Nephron progenitor cell (in vitro differentiated cells): Measurements from ENCODE around the gene FKBP8.

Experiments
- DNase-seq: peaks from one replicate; pipeline ENCODE4 v3.0.0; 2021
- H3K27ac Mint-ChIP-seq: 2 replicates; pipeline ENCODE4 v1.8.0; 2021; ENCODE audit warnings: mild to moderate bottlenecking, moderate library complexity, mixed read lengths
- H3K27me3 Mint-ChIP-seq: 2 replicates; pipeline ENCODE4 v1.8.0; 2021; ENCODE audit warnings: mild to moderate bottlenecking, low read depth, mixed read lengths; ENCODE audit not compliant: poor library complexity
- H3K36me3 Mint-ChIP-seq: 2 replicates; pipeline ENCODE4 v1.8.0; 2021; ENCODE audit warnings: low read depth, mixed read lengths
- H3K4me1 Mint-ChIP-seq: 2 replicates; pipeline ENCODE4 v1.8.0; 2021; ENCODE audit warnings: mixed read lengths
- H3K4me3 Mint-ChIP-seq: 2 replicates; pipeline ENCODE4 v1.8.0; 2021; ENCODE audit warnings: mild to moderate bottlenecking, moderate library complexity, mixed read lengths
- H3K9me3 Mint-ChIP-seq: 2 replicates; pipeline ENCODE4 v1.8.0; 2021; ENCODE audit warnings: mild to moderate bottlenecking, moderate library complexity, mixed read lengths
- TF ChIP-seq, protein P1 (sequence below): fragments of 200-600 bp; sonication (generic); IDR thresholded peaks from 2 replicates; pipeline ENCODE4 v1.5.0; 2021; ENCODE audit warnings: antibody characterized with exemption

The FKBP8 gene

DNA sequence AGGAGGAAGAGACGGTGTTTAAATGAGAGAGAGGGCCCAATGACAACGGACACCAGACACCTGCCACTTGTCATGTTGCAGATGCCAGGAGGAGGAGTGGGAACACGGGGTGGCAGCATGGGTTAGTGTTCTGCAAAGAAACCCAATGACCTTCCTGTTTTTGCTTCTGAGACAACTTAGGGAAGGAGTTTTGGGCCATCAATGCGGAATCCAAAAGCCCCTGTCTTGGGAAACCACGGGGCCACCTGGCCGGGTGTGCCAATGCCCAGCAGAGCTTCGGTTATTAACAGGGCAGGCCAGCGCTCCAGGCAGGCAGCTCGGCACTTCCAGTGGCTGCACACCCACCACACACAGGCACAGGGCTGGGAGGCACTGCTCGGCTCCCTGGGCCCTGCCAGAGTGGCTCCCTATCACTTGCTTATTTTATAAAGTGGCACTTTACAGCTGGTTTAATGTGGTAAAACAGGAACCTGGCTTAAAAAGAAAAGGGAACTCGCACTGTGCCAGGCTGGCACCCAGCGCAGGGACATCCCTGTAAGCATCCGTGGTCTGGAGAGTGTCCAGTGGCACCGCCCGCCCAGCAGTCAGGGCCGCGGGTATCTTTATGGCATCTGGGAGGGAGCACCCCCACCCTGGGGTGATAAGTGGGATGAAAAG is 40.6 kb downstream of the FKBP8 start:
- Mint-ChIP-seq H3K4me1 (peaks cover 67% of the 10 kb centered on the region), H3K36me3 (no peaks in the 10 kb centered on the region), H3K9me3 (no peaks in the 10 kb centered on the region), H3K27ac (no peak overlapping the region), H3K4me3 (no peak overlapping the region), H3K27me3 (no peaks in the 10 kb centered on the region)
- TF ChIP-seq, protein P1, sequence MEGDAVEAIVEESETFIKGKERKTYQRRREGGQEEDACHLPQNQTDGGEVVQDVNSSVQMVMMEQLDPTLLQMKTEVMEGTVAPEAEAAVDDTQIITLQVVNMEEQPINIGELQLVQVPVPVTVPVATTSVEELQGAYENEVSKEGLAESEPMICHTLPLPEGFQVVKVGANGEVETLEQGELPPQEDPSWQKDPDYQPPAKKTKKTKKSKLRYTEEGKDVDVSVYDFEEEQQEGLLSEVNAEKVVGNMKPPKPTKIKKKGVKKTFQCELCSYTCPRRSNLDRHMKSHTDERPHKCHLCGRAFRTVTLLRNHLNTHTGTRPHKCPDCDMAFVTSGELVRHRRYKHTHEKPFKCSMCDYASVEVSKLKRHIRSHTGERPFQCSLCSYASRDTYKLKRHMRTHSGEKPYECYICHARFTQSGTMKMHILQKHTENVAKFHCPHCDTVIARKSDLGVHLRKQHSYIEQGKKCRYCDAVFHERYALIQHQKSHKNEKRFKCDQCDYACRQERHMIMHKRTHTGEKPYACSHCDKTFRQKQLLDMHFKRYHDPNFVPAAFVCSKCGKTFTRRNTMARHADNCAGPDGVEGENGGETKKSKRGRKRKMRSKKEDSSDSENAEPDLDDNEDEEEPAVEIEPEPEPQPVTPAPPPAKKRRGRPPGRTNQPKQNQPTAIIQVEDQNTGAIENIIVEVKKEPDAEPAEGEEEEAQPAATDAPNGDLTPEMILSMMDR, result no peak
- no peak for DNase-seq

DNA sequence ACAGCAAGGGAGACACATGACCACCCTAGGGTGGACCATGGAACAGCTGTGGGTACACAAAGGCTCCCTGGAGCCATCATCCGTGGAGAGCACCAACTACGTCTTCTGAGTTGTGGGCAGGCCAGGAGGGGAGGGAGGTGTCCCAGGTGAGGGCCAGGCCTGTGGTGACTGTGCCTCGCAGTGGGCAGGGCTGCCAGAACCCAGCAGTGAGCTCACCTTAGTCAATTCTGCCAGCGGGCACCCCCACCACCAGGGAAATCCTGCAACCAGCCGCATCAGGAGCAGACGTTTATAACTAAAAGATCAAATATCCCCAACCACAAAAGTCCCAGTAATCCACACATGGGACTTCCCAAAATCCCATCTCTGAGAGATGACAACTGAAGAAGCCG is 41.1 kb downstream of the FKBP8 start:
- Mint-ChIP-seq H3K4me1 (peaks cover 61% of the 10 kb centered on the region), H3K27me3 (no peaks in the 10 kb centered on the region), H3K4me3 (no peak overlapping the region), H3K9me3 (no peaks in the 10 kb centered on the region), H3K27ac (no peak overlapping the region), H3K36me3 (no peaks in the 10 kb centered on the region)
- TF ChIP-seq, protein P1, result no peak
- DNase-seq, result no peak

DNA sequence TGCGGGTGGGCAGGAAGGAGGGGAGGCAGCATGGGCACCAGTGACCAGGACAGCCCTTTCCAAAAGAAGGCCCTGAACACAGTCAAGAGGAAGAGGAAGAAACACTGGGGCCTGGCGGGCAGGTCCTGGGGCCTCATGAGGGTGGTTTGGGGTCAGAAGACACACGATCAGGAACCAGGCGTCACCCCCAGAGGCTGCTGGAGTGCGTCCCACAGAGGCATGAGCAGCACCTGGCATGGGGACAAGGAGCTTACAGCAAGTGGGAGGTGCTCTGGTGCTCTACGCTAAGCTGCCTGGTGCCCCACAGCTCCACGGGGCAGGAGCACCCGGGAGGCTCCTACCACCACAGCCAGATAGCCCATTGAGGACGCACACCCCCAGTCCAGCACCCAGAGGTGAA is 41.5 kb downstream of the FKBP8 start:
- Mint-ChIP-seq H3K4me3 (no peak overlapping the region), H3K36me3 (no peaks in the 10 kb centered on the region), H3K9me3 (no peaks in the 10 kb centered on the region), H3K27ac (no peak overlapping the region), H3K27me3 (no peaks in the 10 kb centered on the region), H3K4me1 (peaks cover 57% of the 10 kb centered on the region)
- DNase-seq, result no peak
- TF ChIP-seq, protein P1, result no peak

DNA sequence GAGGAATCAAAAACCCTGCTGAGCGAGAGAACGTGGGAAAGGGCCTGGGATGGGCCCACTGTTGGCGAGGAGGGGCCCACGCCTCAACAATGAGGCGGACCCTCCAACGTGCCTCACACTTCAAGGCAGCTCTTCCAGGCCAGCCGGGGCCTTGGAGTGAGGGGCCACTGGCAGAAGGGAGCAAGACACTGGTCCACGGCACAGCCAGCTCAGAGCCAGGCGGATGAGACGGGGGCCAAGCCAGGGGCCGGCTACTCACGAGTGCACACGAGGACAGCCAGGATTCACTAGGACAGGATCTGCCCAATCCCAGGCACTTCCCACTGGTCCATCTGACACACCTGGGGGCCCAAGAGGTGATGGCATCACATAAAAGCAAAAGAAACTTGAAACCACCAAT is 42.0 kb downstream of the FKBP8 start:
- Mint-ChIP-seq H3K36me3 (no peaks in the 10 kb centered on the region), H3K9me3 (no peaks in the 10 kb centered on the region), H3K27ac (no peak overlapping the region), H3K27me3 (no peaks in the 10 kb centered on the region), H3K4me1 (peaks cover 56% of the 10 kb centered on the region), H3K4me3 (no peak overlapping the region)
- TF ChIP-seq, protein P1, result no peak
- no peak for DNase-seq

GRCh38 chr19:18500799-18501198 is 42.6 kb downstream of the FKBP8 start:
- Mint-ChIP-seq H3K4me3 (no peak overlapping the region), H3K9me3 (no peaks in the 10 kb centered on the region), H3K27me3 (no peaks in the 10 kb centered on the region), H3K36me3 (no peaks in the 10 kb centered on the region), H3K4me1 (peaks cover 62% of the 10 kb centered on the region), H3K27ac (no peak overlapping the region)
- TF ChIP-seq, protein P1, result no peak
- DNase-seq, result no peak

GRCh38 chr19:18500376-18500775 is 43.0 kb downstream of the FKBP8 start:
- H3K9me3 Mint-ChIP-seq, result no peaks in the 10 kb centered on the region
- no peak overlapping the region for H3K27ac Mint-ChIP-seq
- H3K4me3 Mint-ChIP-seq, result no peak overlapping the region
- no peaks in the 10 kb centered on the region for H3K27me3 Mint-ChIP-seq
- peaks cover 63% of the 10 kb centered on the region for H3K4me1 Mint-ChIP-seq
- no peak for DNase-seq
- TF ChIP-seq, protein P1, result no peak
- H3K36me3 Mint-ChIP-seq, result no peaks in the 10 kb centered on the region
